Measurements from ENCODE around the gene ITPRIP. TPM values are rescaled to one million over a fixed set of nuclear protein-coding genes. Genes with fewer than 3 reads are reported as not detected.

ITPRIP gene
- total RNA-seq, 1 donor from 2014 or later: 14.5 TPM

- no peak overlapping the region for H3K4me3 Mint-ChIP-seq (ENCODE audit: unreplicated experiment)
- peak overlapping the region; percentile 97 for H3K27ac Mint-ChIP-seq (ENCODE audit: unreplicated experiment)
- no peak for TF ChIP-seq CTCF (IDR thresholded peaks at IDR 0.05)
- H3K36me3 Mint-ChIP-seq (ENCODE audit: low read depth): no peaks in the 10 kb centered on the region
- peaks cover 79% of the 10 kb centered on the region for H3K4me1 Mint-ChIP-seq (ENCODE audit: low read depth)
- no peaks in the 10 kb centered on the region for H3K9me3 Mint-ChIP-seq (ENCODE audit: low read depth)
- DNase-seq (ENCODE audit: low spot score): no peak
- no peaks in the 10 kb centered on the region for H3K27me3 Mint-ChIP-seq (ENCODE audit: low read depth)
Observed at GRCh38 chr10:104332243-104333031, 5.8 kb downstream of the ITPRIP start.

GRCh38 chr10:104331208-104331838, 6.9 kb downstream of the ITPRIP start:
- DNase-seq (ENCODE audit: low spot score): no peak
- TF ChIP-seq CTCF (IDR thresholded peaks at IDR 0.05): no peak
- peak overlapping the region; percentile 5 for H3K4me3 Mint-ChIP-seq (ENCODE audit: unreplicated experiment)
- peaks cover 80% of the 10 kb centered on the region for H3K4me1 Mint-ChIP-seq (ENCODE audit: low read depth)
- H3K9me3 Mint-ChIP-seq (ENCODE audit: low read depth): no peaks in the 10 kb centered on the region
- H3K36me3 Mint-ChIP-seq (ENCODE audit: low read depth): no peaks in the 10 kb centered on the region
- H3K27me3 Mint-ChIP-seq (ENCODE audit: low read depth): no peaks in the 10 kb centered on the region
- H3K27ac Mint-ChIP-seq (ENCODE audit: unreplicated experiment): peak overlapping the region; percentile 97

- H3K9me3 Mint-ChIP-seq (ENCODE audit: low read depth): no peaks in the 10 kb centered on the region
- peak; percentile 18 for TF ChIP-seq CTCF (IDR thresholded peaks at IDR 0.05)
- peak overlapping the region; percentile 97 for H3K27ac Mint-ChIP-seq (ENCODE audit: unreplicated experiment)
- DNase-seq (ENCODE audit: low spot score): no peak
- no peaks in the 10 kb centered on the region for H3K27me3 Mint-ChIP-seq (ENCODE audit: low read depth)
- peak overlapping the region; percentile 5 for H3K4me3 Mint-ChIP-seq (ENCODE audit: unreplicated experiment)
- H3K36me3 Mint-ChIP-seq (ENCODE audit: low read depth): no peaks in the 10 kb centered on the region
- H3K4me1 Mint-ChIP-seq (ENCODE audit: low read depth): peaks cover 83% of the 10 kb centered on the region
Observed at GRCh38 chr10:104330168-104331110, 7.8 kb downstream of the ITPRIP start.

GRCh38 chr10:104329735-104330134, 8.5 kb downstream of the ITPRIP start:
- no peaks in the 10 kb centered on the region for H3K36me3 Mint-ChIP-seq (ENCODE audit: low read depth)
- H3K27ac Mint-ChIP-seq (ENCODE audit: unreplicated experiment): peak overlapping the region; percentile 97

More at GRCh38 chr10:104329735-104330134, 8.5 kb downstream of the ITPRIP start:
- peak overlapping the region; percentile 4 for H3K4me3 Mint-ChIP-seq (ENCODE audit: unreplicated experiment)
- TF ChIP-seq CTCF (IDR thresholded peaks at IDR 0.05): no peak
- H3K27me3 Mint-ChIP-seq (ENCODE audit: low read depth): no peaks in the 10 kb centered on the region
- H3K4me1 Mint-ChIP-seq (ENCODE audit: low read depth): peaks cover 83% of the 10 kb centered on the region
- H3K9me3 Mint-ChIP-seq (ENCODE audit: low read depth): no peaks in the 10 kb centered on the region
- DNase-seq (ENCODE audit: low spot score): no peak

Measured in chondrocyte (in vitro differentiated cells).